ENCODE measurements around the gene GTF3C1.
"Not testable (repeated sequence)": the region's sequence is repeated elsewhere in the genome, so short reads cannot be mapped to it uniquely, and the experiment has no call there.

The GTF3C1 gene

GRCh38 chr16:27439271-27440018 lies 110.3 kb downstream of the GTF3C1 start:
- peaks cover 0 to 6% of the 10 kb centered on the region in 2 donors for H3K36me3 ChIP-seq (ENCODE audit: control insufficient read depth in 1 of 2, insufficient read depth in 2 of 2, low read length in 2 of 2)
- H3K9me3 ChIP-seq (ENCODE audit: control insufficient read depth in 1 of 2, low read length in 2 of 2), result peaks cover 3 to 5% of the 10 kb centered on the region in 2 donors
- no peak overlapping the region for H3K27ac ChIP-seq (ENCODE audit: low read depth, low read length)
- H3K4me3 ChIP-seq (ENCODE audit: low read depth in 1 of 2, low read length in 2 of 2), result no peak overlapping the region
- no peaks in the 10 kb centered on the region for H3K27me3 ChIP-seq (ENCODE audit: control insufficient read depth in 1 of 2, insufficient read depth in 2 of 2, low read length in 2 of 2)
- no peaks in the 10 kb centered on the region for H3K4me1 ChIP-seq (ENCODE audit: control insufficient read depth in 1 of 2, insufficient read depth in 2 of 2, low read length in 2 of 2)
- H3K9ac ChIP-seq (ENCODE audit: low read depth in 1 of 2, low read length in 2 of 2), result no peak overlapping the region

- no peak overlapping the region for H3K4me3 ChIP-seq (ENCODE audit: low read depth in 1 of 2, low read length in 2 of 2)
- no peaks in the 10 kb centered on the region for H3K27me3 ChIP-seq (ENCODE audit: control insufficient read depth in 1 of 2, insufficient read depth in 2 of 2, low read length in 2 of 2)
- no peak overlapping the region for H3K9ac ChIP-seq (ENCODE audit: low read depth in 1 of 2, low read length in 2 of 2)
- H3K27ac ChIP-seq (ENCODE audit: low read depth, low read length), result no peak overlapping the region
- no peaks in the 10 kb centered on the region for H3K4me1 ChIP-seq (ENCODE audit: control insufficient read depth in 1 of 2, insufficient read depth in 2 of 2, low read length in 2 of 2)
- H3K9me3 ChIP-seq (ENCODE audit: control insufficient read depth in 1 of 2, low read length in 2 of 2), result no peaks in the 10 kb centered on the region
- no peaks in the 10 kb centered on the region for H3K36me3 ChIP-seq (ENCODE audit: control insufficient read depth in 1 of 2, insufficient read depth in 2 of 2, low read length in 2 of 2)
These were observed 111.8 kb downstream of the GTF3C1 start for GRCh38 chr16:27437946-27438345.

- H3K4me3 ChIP-seq (ENCODE audit: low read depth in 1 of 2, low read length in 2 of 2), result no peak overlapping the region
- no peak overlapping the region for H3K9ac ChIP-seq (ENCODE audit: low read depth in 1 of 2, low read length in 2 of 2)
- H3K27me3 ChIP-seq (ENCODE audit: control insufficient read depth in 1 of 2, insufficient read depth in 2 of 2, low read length in 2 of 2), result no peaks in the 10 kb centered on the region
- no peak overlapping the region for H3K27ac ChIP-seq (ENCODE audit: low read depth, low read length)
- no peaks in the 10 kb centered on the region for H3K9me3 ChIP-seq (ENCODE audit: control insufficient read depth in 1 of 2, low read length in 2 of 2)
- H3K36me3 ChIP-seq (ENCODE audit: control insufficient read depth in 1 of 2, insufficient read depth in 2 of 2, low read length in 2 of 2), result no peaks in the 10 kb centered on the region
- no peaks in the 10 kb centered on the region for H3K4me1 ChIP-seq (ENCODE audit: control insufficient read depth in 1 of 2, insufficient read depth in 2 of 2, low read length in 2 of 2)
These were observed 112.6 kb downstream of the GTF3C1 start for GRCh38 chr16:27436921-27437650.

GRCh38 chr16:27436065-27436464 lies 113.6 kb downstream of the GTF3C1 start:
- Histone ChIP-seq H3K27ac (ENCODE audit: low read depth, low read length) (no peak overlapping the region), H3K27me3 (ENCODE audit: control insufficient read depth in 1 of 2, insufficient read depth in 2 of 2, low read length in 2 of 2) (no peaks in the 10 kb centered on the region), H3K9me3 (ENCODE audit: control insufficient read depth in 1 of 2, low read length in 2 of 2) (no peaks in the 10 kb centered on the region), H3K4me1 (ENCODE audit: control insufficient read depth in 1 of 2, insufficient read depth in 2 of 2, low read length in 2 of 2) (no peaks in the 10 kb centered on the region), H3K4me3 (ENCODE audit: low read depth in 1 of 2, low read length in 2 of 2) (no peak overlapping the region), H3K36me3 (ENCODE audit: control insufficient read depth in 1 of 2, insufficient read depth in 2 of 2, low read length in 2 of 2) (no peaks in the 10 kb centered on the region), H3K9ac (ENCODE audit: low read depth in 1 of 2, low read length in 2 of 2) (no peak overlapping the region)

- not testable (repeated sequence) for H3K36me3 ChIP-seq (ENCODE audit: control insufficient read depth in 1 of 2, insufficient read depth in 2 of 2, low read length in 2 of 2); H3K4me3 ChIP-seq (ENCODE audit: low read depth in 1 of 2, low read length in 2 of 2); H3K9ac ChIP-seq (ENCODE audit: low read depth in 1 of 2, low read length in 2 of 2); H3K9me3 ChIP-seq (ENCODE audit: control insufficient read depth in 1 of 2, low read length in 2 of 2); H3K4me1 ChIP-seq (ENCODE audit: control insufficient read depth in 1 of 2, insufficient read depth in 2 of 2, low read length in 2 of 2); H3K27ac ChIP-seq (ENCODE audit: low read depth, low read length); H3K27me3 ChIP-seq (ENCODE audit: control insufficient read depth in 1 of 2, insufficient read depth in 2 of 2, low read length in 2 of 2)
These were observed 114.6 kb downstream of the GTF3C1 start for GRCh38 chr16:27435146-27435545.

- H3K27me3 ChIP-seq (ENCODE audit: control insufficient read depth in 1 of 2, insufficient read depth in 2 of 2, low read length in 2 of 2), result no peaks in the 10 kb centered on the region
- H3K36me3 ChIP-seq (ENCODE audit: control insufficient read depth in 1 of 2, insufficient read depth in 2 of 2, low read length in 2 of 2), result no peaks in the 10 kb centered on the region
- H3K4me1 ChIP-seq (ENCODE audit: control insufficient read depth in 1 of 2, insufficient read depth in 2 of 2, low read length in 2 of 2), result no peaks in the 10 kb centered on the region
These were observed 115.3 kb downstream of the GTF3C1 start for GRCh38 chr16:27434141-27435051.

GRCh38 chr16:27433636-27434035 lies 116.1 kb downstream of the GTF3C1 start:
- Histone ChIP-seq H3K27ac (ENCODE audit: low read depth, low read length) (no peak overlapping the region), H3K9me3 (ENCODE audit: control insufficient read depth in 1 of 2, low read length in 2 of 2) (no peaks in the 10 kb centered on the region), H3K27me3 (ENCODE audit: control insufficient read depth in 1 of 2, insufficient read depth in 2 of 2, low read length in 2 of 2) (no peaks in the 10 kb centered on the region), H3K4me3 (ENCODE audit: low read depth in 1 of 2, low read length in 2 of 2) (no peak overlapping the region), H3K36me3 (ENCODE audit: control insufficient read depth in 1 of 2, insufficient read depth in 2 of 2, low read length in 2 of 2) (no peaks in the 10 kb centered on the region), H3K4me1 (ENCODE audit: control insufficient read depth in 1 of 2, insufficient read depth in 2 of 2, low read length in 2 of 2) (no peaks in the 10 kb centered on the region), H3K9ac (ENCODE audit: low read depth in 1 of 2, low read length in 2 of 2) (no peak overlapping the region)

More at GRCh38 chr16:27434141-27435051, 115.3 kb downstream of the GTF3C1 start:
- Histone ChIP-seq H3K27ac (ENCODE audit: low read depth, low read length) (no peak overlapping the region), H3K4me3 (ENCODE audit: low read depth in 1 of 2, low read length in 2 of 2) (no peak overlapping the region), H3K9me3 (ENCODE audit: control insufficient read depth in 1 of 2, low read length in 2 of 2) (no peaks in the 10 kb centered on the region), H3K9ac (ENCODE audit: low read depth in 1 of 2, low read length in 2 of 2) (no peak overlapping the region)

- H3K27me3 ChIP-seq (ENCODE audit: control insufficient read depth in 1 of 2, insufficient read depth in 2 of 2, low read length in 2 of 2); H3K36me3 ChIP-seq (ENCODE audit: control insufficient read depth in 1 of 2, insufficient read depth in 2 of 2, low read length in 2 of 2); H3K4me1 ChIP-seq (ENCODE audit: control insufficient read depth in 1 of 2, insufficient read depth in 2 of 2, low read length in 2 of 2); H3K27ac ChIP-seq (ENCODE audit: low read depth, low read length); H3K9ac ChIP-seq (ENCODE audit: low read depth in 1 of 2, low read length in 2 of 2); H3K4me3 ChIP-seq (ENCODE audit: low read depth in 1 of 2, low read length in 2 of 2); H3K9me3 ChIP-seq (ENCODE audit: control insufficient read depth in 1 of 2, low read length in 2 of 2): not testable (repeated sequence)
These were observed 116.5 kb downstream of the GTF3C1 start for GRCh38 chr16:27433191-27433590.

- Histone ChIP-seq H3K4me1 (ENCODE audit: control insufficient read depth in 1 of 2, insufficient read depth in 2 of 2, low read length in 2 of 2) (no peaks in the 10 kb centered on the region), H3K27ac (ENCODE audit: low read depth, low read length) (no peak overlapping the region), H3K27me3 (ENCODE audit: control insufficient read depth in 1 of 2, insufficient read depth in 2 of 2, low read length in 2 of 2) (no peaks in the 10 kb centered on the region), H3K9ac (ENCODE audit: low read depth in 1 of 2, low read length in 2 of 2) (no peak overlapping the region), H3K4me3 (ENCODE audit: low read depth in 1 of 2, low read length in 2 of 2) (no peak overlapping the region), H3K9me3 (ENCODE audit: control insufficient read depth in 1 of 2, low read length in 2 of 2) (no peaks in the 10 kb centered on the region), H3K36me3 (ENCODE audit: control insufficient read depth in 1 of 2, insufficient read depth in 2 of 2, low read length in 2 of 2) (no peaks in the 10 kb centered on the region)
These were observed 117.2 kb downstream of the GTF3C1 start for GRCh38 chr16:27432558-27432957.

Data from duodenal mucosa (tissue), 2 donors.